BLaER1 treated with 17β-estradiol and CSF1 and Interleukin-3, amounts not matched to agents 10 nM and 100 nM (cell line): ENCODE measurements around the gene ICAM5.

Experiments
- H3K27ac ChIP-seq, 11 experiments: shearing (Covaris generic); formaldehyde crosslinking; 2 replicates each; pipeline ENCODE4 v1.8.1; 2022
- H3K27me3 ChIP-seq, 11 experiments: shearing (Covaris generic); formaldehyde crosslinking; 2 replicates each; pipeline ENCODE4 v1.8.1; 2022
- H3K36me3 ChIP-seq, 11 experiments: shearing (Covaris generic); formaldehyde crosslinking; 2 replicates each; pipeline ENCODE4 v1.8.1; 2022
- H3K4me1 ChIP-seq, 10 experiments: shearing (Covaris generic); formaldehyde crosslinking; 2 replicates each; pipeline ENCODE4 v1.8.1; 2022
- H3K4me2 ChIP-seq, 11 experiments: shearing (Covaris generic); formaldehyde crosslinking; 2 replicates each; pipeline ENCODE4 v1.8.1; 2022
- H3K4me3 ChIP-seq, 10 experiments: shearing (Covaris generic); formaldehyde crosslinking; 2 replicates each; pipeline ENCODE4 v1.8.1; 2022
- H3K9ac ChIP-seq, 11 experiments: shearing (Covaris generic); formaldehyde crosslinking; 2 replicates each; pipeline ENCODE4 v1.8.1; 2022
- H3K9me3 ChIP-seq, 11 experiments: shearing (Covaris generic); formaldehyde crosslinking; replicated peaks in 1 of 11; 2 replicates each; pipeline ENCODE4 v1.8.1; 2022
- H4K20me1 ChIP-seq, 11 experiments: shearing (Covaris generic); formaldehyde crosslinking; 2 replicates each; pipeline ENCODE4 v1.8.1; 2022
- Cebpa-rat ChIP-seq, 11 experiments: shearing (Covaris generic); IDR thresholded peaks; 2 replicates each; pipeline ENCODE4 v1.8.1; 2022

ICAM5 gene

GRCh38 chr19:10325732-10326131 lies 36.0 kb downstream of the ICAM5 start:
- Histone ChIP-seq H4K20me1 (peaks cover 6 to 100% (median 99%) of the 10 kb centered on the region in 11 experiments), H3K36me3 (peaks cover 82 to 100% (median 92%) of the 10 kb centered on the region in 11 experiments)

GRCh38 chr19:10327793-10328192 lies 38.0 kb downstream of the ICAM5 start:
- TF ChIP-seq Cebpa-rat (IDR thresholded peaks at IDR 0.05), result no peak
- Histone ChIP-seq H3K9me3 (no peaks in the 10 kb centered on the region), H3K9ac (no peak overlapping the region), H4K20me1 (peaks cover 18 to 100% (median 98%) of the 10 kb centered on the region in 11 experiments), H3K27ac (no peak overlapping the region), H3K27me3 (no peaks in the 10 kb centered on the region), H3K36me3 (peaks cover 64 to 95% (median 79%) of the 10 kb centered on the region in 11 experiments), H3K4me1 (peaks cover 48 to 87% (median 74%) of the 10 kb centered on the region in 10 experiments), H3K4me2 (peak overlapping the region; percentile 27 to 95 (median 87); a peak in 19 of 22 replicates), H3K4me3 (no peak overlapping the region)

More at GRCh38 chr19:10325732-10326131, 36.0 kb downstream of the ICAM5 start:
- H3K4me2 ChIP-seq, result peak overlapping the region; percentile 58 to 95 (median 87); a peak in 21 of 22 replicates
- no peaks in the 10 kb centered on the region for H3K27me3 ChIP-seq
- H3K27ac ChIP-seq, result peak overlapping the region in 10 of 11 experiments; percentile 5 to 62 (median 34); a peak in 13 of 22 replicates
- H3K4me1 ChIP-seq, result peaks cover 36 to 84% (median 72%) of the 10 kb centered on the region in 10 experiments
- peak overlapping the region in 9 of 11 experiments; percentile 15 to 52 (median 37); a peak in 10 of 22 replicates for H3K9ac ChIP-seq
- no peaks in the 10 kb centered on the region for H3K9me3 ChIP-seq
- no peak for TF ChIP-seq Cebpa-rat (IDR thresholded peaks at IDR 0.05)
- peak overlapping the region in 2 of 10 experiments; percentile 2 to 10; a peak in 3 of 20 replicates for H3K4me3 ChIP-seq

- H3K27ac ChIP-seq, result no peak overlapping the region
- no peak overlapping the region for H3K4me3 ChIP-seq
- H3K27me3 ChIP-seq, result no peaks in the 10 kb centered on the region
- H3K9ac ChIP-seq, result no peak overlapping the region
- peaks cover 64 to 85% (median 73%) of the 10 kb centered on the region in 11 experiments for H3K36me3 ChIP-seq
- H3K4me2 ChIP-seq, result no peak overlapping the region
- H3K4me1 ChIP-seq, result peaks cover 40 to 79% (median 66%) of the 10 kb centered on the region in 10 experiments
- no peak for TF ChIP-seq Cebpa-rat (IDR thresholded peaks at IDR 0.05)
- peaks cover 18 to 94% (median 91%) of the 10 kb centered on the region in 11 experiments for H4K20me1 ChIP-seq
- no peaks in the 10 kb centered on the region for H3K9me3 ChIP-seq
Measured at GRCh38 chr19:10328558-10329429, 39.0 kb downstream of the ICAM5 start.

- Histone ChIP-seq H3K4me1 (peaks cover 41 to 79% (median 66%) of the 10 kb centered on the region in 10 experiments), H3K9ac (no peak overlapping the region), H3K27ac (no peak overlapping the region), H3K27me3 (no peaks in the 10 kb centered on the region), H3K9me3 (no peaks in the 10 kb centered on the region), H3K4me2 (no peak overlapping the region), H3K4me3 (no peak overlapping the region), H3K36me3 (peaks cover 59 to 78% (median 66%) of the 10 kb centered on the region in 11 experiments), H4K20me1 (peaks cover 18 to 86% (median 83%) of the 10 kb centered on the region in 11 experiments)
- TF ChIP-seq Cebpa-rat (IDR thresholded peaks at IDR 0.05), result no peak
Measured at GRCh38 chr19:10329555-10329954, 39.8 kb downstream of the ICAM5 start.

- Histone ChIP-seq H3K4me1 (peaks cover 25 to 70% (median 46%) of the 10 kb centered on the region in 10 experiments), H3K9me3 (no peaks in the 10 kb centered on the region), H3K36me3 (peaks cover 34 to 55% (median 43%) of the 10 kb centered on the region in 11 experiments), H3K27ac (peak overlapping the region; percentile 83 to 99 (median 96); a peak in 21 of 22 replicates), H3K27me3 (no peaks in the 10 kb centered on the region), H3K9ac (peak overlapping the region; percentile 91 to 99 (median 95)), H3K4me3 (peak overlapping the region; percentile 81 to 94 (median 88)), H3K4me2 (peak overlapping the region; percentile 90 to 99 (median 96)), H4K20me1 (peaks cover 18 to 58% (median 55%) of the 10 kb centered on the region in 11 experiments)
- no peak for TF ChIP-seq Cebpa-rat (IDR thresholded peaks at IDR 0.05)
Measured at GRCh38 chr19:10332158-10332964, 42.6 kb downstream of the ICAM5 start.

- Histone ChIP-seq H3K27me3 (no peaks in the 10 kb centered on the region), H3K4me2 (peak within 1 kb of the TSS; percentile 92 to 99 (median 96)), H3K36me3 (peaks cover 26 to 47% (median 35%) of the 10 kb centered on the region in 11 experiments), H3K4me3 (peak within 1 kb of the TSS; percentile 81 to 94 (median 88)), H3K9ac (peak within 1 kb of the TSS; percentile 91 to 99 (median 95)), H3K4me1 (peaks cover 27 to 70% (median 44%) of the 10 kb centered on the region in 10 experiments), H3K27ac (peak within 1 kb of the TSS; percentile 83 to 99 (median 96)), H4K20me1 (peaks cover 18 to 50% (median 47%) of the 10 kb centered on the region in 11 experiments), H3K9me3 (no peaks in the 10 kb centered on the region)
- TF ChIP-seq Cebpa-rat (IDR thresholded peaks at IDR 0.05), result no peak
Measured at GRCh38 chr19:10332965-10333757, 43.4 kb downstream of the ICAM5 start, which contains the start of gene RAVER1. TSS of gene RAVER1 (minus strand) at chr19:10333529. CDS start at chr19:10333507, 22 bp downstream.

- peak overlapping the region; percentile 81 to 94 (median 88) for H3K4me3 ChIP-seq
- peaks cover 15 to 42% (median 39%) of the 10 kb centered on the region in 11 experiments for H4K20me1 ChIP-seq
- H3K9me3 ChIP-seq, result no peaks in the 10 kb centered on the region
- H3K4me1 ChIP-seq, result peaks cover 32 to 70% (median 47%) of the 10 kb centered on the region in 10 experiments
- peaks cover 18 to 39% (median 27%) of the 10 kb centered on the region in 11 experiments for H3K36me3 ChIP-seq
- no peaks in the 10 kb centered on the region for H3K27me3 ChIP-seq
- peak overlapping the region; percentile 78 to 94 (median 86) for H3K4me2 ChIP-seq
- peak overlapping the region; percentile 60 to 99 (median 95); a peak in 20 of 22 replicates for H3K9ac ChIP-seq
- no peak for TF ChIP-seq Cebpa-rat (IDR thresholded peaks at IDR 0.05)
- H3K27ac ChIP-seq, result peak overlapping the region in 9 of 11 experiments; percentile 23 to 99 (median 91); a peak in 17 of 22 replicates
Measured at GRCh38 chr19:10333758-10334587, 44.2 kb downstream of the ICAM5 start.
